Measurements from ENCODE around the gene SPATA13.

- no peak for TF ChIP-seq CTCF (IDR thresholded peaks at IDR 0.05)
- TF ChIP-seq POLR2A (IDR thresholded peaks at IDR 0.05), result no peak
Measured at GRCh38 chr13:24131749-24132148, 28.8 kb upstream of the SPATA13 start.

Data from vagina (tissue), 2 donors.